K562 (cell line): ENCODE data around the gene POLR3K. TPM values are rescaled to one million over a fixed set of nuclear protein-coding genes. Genes with fewer than 3 reads are reported as not detected.

Source experiments
- ARNT ChIP-seq, 2 experiments: fragments of 450-650 bp; IDR thresholded peaks; 2 replicates each; pipeline ENCODE4 v1.6.1; 2016; ENCODE audit warnings: mild to moderate bottlenecking in 1 of 2
- ATF7 ChIP-seq: fragments of 450-650 bp; IDR thresholded peaks from 2 replicates; pipeline ENCODE4 v1.7.1; 2014; ENCODE audit warnings: mild to moderate bottlenecking, moderate library complexity
- CXXC5 ChIP-seq: fragments of 250-450 bp; sonication (Bioruptor Pico); IDR thresholded peaks from 2 replicates; pipeline ENCODE4 v1.8.0; 2022; ENCODE audit warnings: inconsistent platforms, mild to moderate bottlenecking, moderate library complexity
- DACH1 ChIP-seq: fragments of 450-650 bp; IDR thresholded peaks from 2 replicates; pipeline ENCODE4 v1.6.1; 2018; ENCODE audit not compliant: partially characterized antibody
- DLX4 ChIP-seq: fragments of 250-450 bp; sonication (Bioruptor Pico); IDR thresholded peaks from 2 replicates; pipeline ENCODE4 v1.6.1; 2021; ENCODE audit warnings: mild to moderate bottlenecking
- ELK1 ChIP-seq: sonication (generic); formaldehyde crosslinking; IDR thresholded peaks from 2 replicates; pipeline ENCODE4 v1.8.1; 2022; ENCODE audit warnings: missing genetic modification reagents
- ILF3 ChIP-seq: fragments of 450-650 bp; IDR thresholded peaks from 2 replicates; pipeline ENCODE4 v1.6.1; 2018; ENCODE audit warnings: antibody characterized with exemption, mild to moderate bottlenecking, moderate library complexity, borderline replicate concordance
- MEIS2 ChIP-seq: fragments of 450-650 bp; IDR thresholded peaks from 2 replicates; pipeline ENCODE4 v1.6.1; 2014; ENCODE audit warnings: mild to moderate bottlenecking; ENCODE audit not compliant: partially characterized antibody
- MTA1 ChIP-seq: fragments of 450-650 bp; IDR thresholded peaks from 2 replicates; pipeline ENCODE4 v1.6.1; 2017; ENCODE audit warnings: borderline replicate concordance
- MYC ChIP-seq, 2 experiments: fragments of 250-450 bp in 1 of 2; sonication (Bioruptor Pico) in 1 of 2; IDR thresholded peaks; 2 replicates each; pipeline versions ENCODE4 v1.5.1 to v1.6.1; 2012 to 2021; ENCODE audit warnings: low read depth in 2 of 2, borderline replicate concordance in 1 of 2, improper control_type of control experiment in 1 of 2, low read length in 1 of 2, mild to moderate bottlenecking in 1 of 2, moderate library complexity in 1 of 2
- NFYB ChIP-seq: IDR thresholded peaks from 2 replicates; pipeline ENCODE4 v1.6.1; 2011; ENCODE audit warnings: mild to moderate bottlenecking, moderate library complexity; ENCODE audit not compliant: insufficient read length; ENCODE audit errors: extremely low read depth
- NR3C1 ChIP-seq: sonication (generic); formaldehyde crosslinking; IDR thresholded peaks from 2 replicates; pipeline ENCODE4 v1.8.1; 2022; ENCODE audit warnings: missing genetic modification reagents
- PRPF4 ChIP-seq: fragments of 200-400 bp; formaldehyde crosslinking; IDR thresholded peaks from one replicate; pipeline ENCODE4 v1.6.1; 2017; ENCODE audit warnings: low read length, low read depth, mild to moderate bottlenecking; ENCODE audit not compliant: insufficient read depth, poor library complexity, severe bottlenecking
- RBFOX2 ChIP-seq: fragments of 200-400 bp; formaldehyde crosslinking; IDR thresholded peaks from 2 replicates; pipeline ENCODE4 v1.6.1; 2017; ENCODE audit warnings: low read depth, mild to moderate bottlenecking, low read length, moderate library complexity
- RFX5 ChIP-seq: IDR thresholded peaks from 2 replicates; pipeline ENCODE4 v1.6.1; 2011; ENCODE audit warnings: low read depth, mild to moderate bottlenecking, improper control_type of control experiment, low read length
- SIN3A ChIP-seq, 2 experiments: fragments of 150-350 bp in 1 of 2; IDR thresholded peaks; 2 replicates each; pipeline ENCODE4 v1.6.1; 2011 to 2016; ENCODE audit warnings: borderline replicate concordance in 2 of 2, low read depth in 2 of 2, low read length in 2 of 2, mild to moderate bottlenecking in 2 of 2, moderate library complexity in 2 of 2; ENCODE audit not compliant: control insufficient read depth in 1 of 2
- SMAD1 ChIP-seq: fragments of 150-350 bp; IDR thresholded peaks from 2 replicates; pipeline ENCODE4 v1.6.1; 2014; ENCODE audit warnings: low read length, low read depth; ENCODE audit not compliant: partially characterized antibody
- SMC3 ChIP-seq: conservative IDR thresholded peaks from 2 replicates; pipeline ENCODE4 v1.6.1; 2011; ENCODE audit warnings: low read depth, low read length, improper control_type of control experiment; ENCODE audit not compliant: insufficient read depth
- STAT5B ChIP-seq: fragments of 250-450 bp; sonication (Bioruptor Pico); IDR thresholded peaks from 2 replicates; pipeline ENCODE4 v1.8.0; 2021; ENCODE audit warnings: mild to moderate bottlenecking, inconsistent platforms
- TRIM28 ChIP-seq: fragments of 450-650 bp; IDR thresholded peaks from 2 replicates; pipeline ENCODE4 v1.6.1; 2017
- U2AF1 ChIP-seq: fragments of 200-400 bp; formaldehyde crosslinking; optimal IDR thresholded peaks from 2 replicates; pipeline ENCODE3; 2017; ENCODE audit warnings: mild to moderate bottlenecking, low read depth, low read length, moderate library complexity
- ZNF354B ChIP-seq: fragments of 250-450 bp; sonication (Bioruptor Pico); IDR thresholded peaks from 2 replicates; pipeline ENCODE4 v1.4.0; 2020
- ZNF436 ChIP-seq: fragments of 250-450, 450-650 bp; sonication (Bioruptor Pico); formaldehyde crosslinking; IDR thresholded peaks from 2 replicates; pipeline ENCODE4 v1.7.0; 2020; ENCODE audit warnings: mild to moderate bottlenecking
- ZNF830 ChIP-seq: fragments of 250-450 bp; sonication (Bioruptor Pico); IDR thresholded peaks from 2 replicates; pipeline ENCODE4 v1.5.0; 2021; ENCODE audit warnings: mild to moderate bottlenecking
- polyA plus RNA-seq, 8 experiments: library from polyadenylated mRNA; depleted of rRNA in 4 of 8; stranded (reverse) in 5 of 8; unstranded in 3 of 8; fragments of >200 nt; fragmentation: Nextera tagmentation in 2 of 8; fragmentation: Illumina TruSeq in 1 of 8; extraction: Ambion mirVana in 2 of 8; extraction: Trizol in 1 of 8; gene quantifications; 2 replicates each; pipeline versions ENCODE4 v1.2.1 to v1.2.3, GENCODE V29; 2011 to 2014; ENCODE audit warnings: inconsistent platforms in 1 of 8, missing spikeins in 1 of 8
- total RNA-seq, 7 experiments: library from RNA; depleted of rRNA in 6 of 7; stranded (reverse); fragments of >200 nt in 6 of 7; fragmentation: Illumina TruSeq in 2 of 7; extraction: Trizol in 2 of 7; gene quantifications; 2 replicates each; pipeline versions ENCODE4 v1.2.1 to v1.2.3, GENCODE V29; 2011 to 2021; ENCODE audit warnings: low replicate concordance in 1 of 7
- TF ChIP-seq, protein P1 (sequence below): sonication (generic); formaldehyde crosslinking; IDR thresholded peaks from 2 replicates; pipeline ENCODE4 v1.8.1; 2023; ENCODE audit warnings: mild to moderate bottlenecking, missing genetic modification reagents, moderate library complexity
- TF ChIP-seq, protein P2 (sequence below): fragments of 450-650 bp; IDR thresholded peaks from 2 replicates; pipeline ENCODE4 v1.6.1; 2018; ENCODE audit warnings: mild to moderate bottlenecking, low read depth; ENCODE audit not compliant: partially characterized antibody

The POLR3K gene
- total and polyA plus RNA-seq, 9 of the 15 experiments (the other 6 are each of a cell fraction or from before 2014, with no cell fraction given) = 42.1 to 315 (median 86.7) TPM

DNA sequence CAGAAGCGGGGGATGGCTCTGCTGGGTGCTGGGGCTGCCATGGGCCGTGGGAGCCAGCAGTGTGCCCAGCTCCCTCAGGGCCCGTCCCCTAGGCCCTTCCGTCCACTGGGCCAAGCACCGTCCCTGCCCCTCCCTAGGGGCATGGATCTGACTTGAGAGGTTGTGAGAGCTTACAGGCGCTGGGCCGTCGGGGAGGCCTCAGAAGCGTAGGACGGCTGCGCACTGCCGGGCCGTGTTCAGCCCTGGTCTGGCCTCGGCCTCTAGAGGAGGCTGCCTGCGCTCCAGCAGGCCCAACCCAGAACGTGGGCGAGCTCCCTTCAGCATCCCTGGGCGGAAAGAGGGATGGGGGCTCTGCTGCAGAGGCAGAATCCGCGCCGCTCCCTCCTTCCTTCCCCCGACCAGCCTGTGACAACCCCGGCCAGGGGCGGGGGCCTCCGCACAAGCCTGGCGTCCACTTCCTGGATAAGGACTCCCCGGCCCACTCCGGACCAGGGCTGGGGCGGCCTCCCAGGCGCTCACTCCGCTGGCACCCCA is 23.9 kb upstream of the POLR3K start (continued):
- TF ChIP-seq MEIS2 (no peak), ZNF354B (CRISPR knock-in tag) (no peak), ELK1 (CRISPR knock-in tag) (no peak), U2AF1 (no peak), ILF3 (no peak), RFX5 (no peak), SIN3A (IDR thresholded peaks at IDR 0.05; ENCODE audit: borderline replicate concordance in 2 of 2, control insufficient read depth in 1 of 2, low read depth in 2 of 2, low read length in 2 of 2) (peak in 1 of 2 experiments; percentile 71; a peak in 1 of 4 replicates), SMAD1 (no peak), ARNT (IDR thresholded peaks at IDR 0.05) (no peak), NR3C1 (CRISPR knock-in tag) (0 out of 2 replicates have a peak, but pooled peaks have one; percentile 44), CXXC5 (CRISPR knock-in tag) (peak; percentile 43; the same call in 1 of the 2 replicates), ZNF830 (CRISPR knock-in tag) (no peak), PRPF4 (no peak), MYC (IDR thresholded peaks at IDR 0.05; ENCODE audit: low read depth, low read length) (no peak), MYC (CRISPR knock-in tag; IDR thresholded peaks at IDR 0.05; ENCODE audit: borderline replicate concordance, low read depth) (no peak), DLX4 (CRISPR knock-in tag) (no peak), SMC3 (no peak), MTA1 (no peak), STAT5B (CRISPR knock-in tag) (no peak), ATF7 (no peak), RBFOX2 (peak; percentile 60), NFYB (no peak), TRIM28 (no peak), DACH1 (no peak), ZNF436 (CRISPR knock-in tag) (no peak)
- TF ChIP-seq, protein P1, sequence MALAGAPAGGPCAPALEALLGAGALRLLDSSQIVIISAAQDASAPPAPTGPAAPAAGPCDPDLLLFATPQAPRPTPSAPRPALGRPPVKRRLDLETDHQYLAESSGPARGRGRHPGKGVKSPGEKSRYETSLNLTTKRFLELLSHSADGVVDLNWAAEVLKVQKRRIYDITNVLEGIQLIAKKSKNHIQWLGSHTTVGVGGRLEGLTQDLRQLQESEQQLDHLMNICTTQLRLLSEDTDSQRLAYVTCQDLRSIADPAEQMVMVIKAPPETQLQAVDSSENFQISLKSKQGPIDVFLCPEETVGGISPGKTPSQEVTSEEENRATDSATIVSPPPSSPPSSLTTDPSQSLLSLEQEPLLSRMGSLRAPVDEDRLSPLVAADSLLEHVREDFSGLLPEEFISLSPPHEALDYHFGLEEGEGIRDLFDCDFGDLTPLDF (CRISPR knock-in tag) = no peak
- TF ChIP-seq, protein P2, sequence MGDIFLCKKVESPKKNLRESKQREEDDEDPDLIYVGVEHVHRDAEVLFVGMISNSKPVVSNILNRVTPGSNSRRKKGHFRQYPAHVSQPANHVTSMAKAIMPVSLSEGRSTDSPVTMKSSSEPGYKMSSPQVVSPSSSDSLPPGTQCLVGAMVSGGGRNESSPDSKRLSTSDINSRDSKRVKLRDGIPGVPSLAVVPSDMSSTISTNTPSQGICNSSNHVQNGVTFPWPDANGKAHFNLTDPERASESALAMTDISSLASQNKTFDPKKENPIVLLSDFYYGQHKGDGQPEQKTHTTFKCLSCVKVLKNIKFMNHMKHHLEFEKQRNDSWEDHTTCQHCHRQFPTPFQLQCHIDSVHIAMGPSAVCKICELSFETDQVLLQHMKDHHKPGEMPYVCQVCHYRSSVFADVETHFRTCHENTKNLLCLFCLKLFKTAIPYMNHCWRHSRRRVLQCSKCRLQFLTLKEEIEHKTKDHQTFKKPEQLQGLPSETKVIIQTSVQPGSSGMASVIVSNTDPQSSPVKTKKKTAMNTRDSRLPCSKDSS = no peak
